VCaP (cell line): ENCODE measurements around the gene ABCG4.
"Not testable (repeated sequence)": the region's sequence is repeated elsewhere in the genome, so short reads cannot be mapped to it uniquely, and the experiment has no call there.

ENCODE experiments used
- H3K27ac ChIP-seq: fragments of 450-650 bp; 2 replicates; pipeline ENCODE4 v1.5.1; 2017
- CTCF ChIP-seq: fragments of 450-650 bp; conservative IDR thresholded peaks from 2 replicates; pipeline ENCODE4 v1.5.1; 2017; ENCODE audit warnings: mild to moderate bottlenecking, moderate library complexity

ABCG4 gene

GRCh38 chr11:119130662-119131061, 18.2 kb upstream of the ABCG4 start:
- H3K27ac ChIP-seq: no peak overlapping the region
- no peak for TF ChIP-seq CTCF

GRCh38 chr11:119134389-119134978, 14.4 kb upstream of the ABCG4 start:
- peak; percentile 77 for TF ChIP-seq CTCF
- H3K27ac ChIP-seq: no peak overlapping the region

GRCh38 chr11:119139276-119139675, 9.6 kb upstream of the ABCG4 start:
- not testable (repeated sequence) for H3K27ac ChIP-seq

- peak; percentile 79 for TF ChIP-seq CTCF
- no peak overlapping the region for H3K27ac ChIP-seq
These were observed 3.9 kb upstream of the ABCG4 start for GRCh38 chr11:119144825-119145486.

GRCh38 chr11:119145551-119145950, 3.3 kb upstream of the ABCG4 start:
- no peak for TF ChIP-seq CTCF
- no peak overlapping the region for H3K27ac ChIP-seq

GRCh38 chr11:119147604-119148333, 1.1 kb upstream of the ABCG4 start:
- no peak for TF ChIP-seq CTCF

GRCh38 chr11:119148720-119149017, 183 bp upstream of the ABCG4 start:
- H3K27ac ChIP-seq: peak overlapping the region; percentile 47; the same call in 1 of the 2 replicates
- no peak for TF ChIP-seq CTCF

More at GRCh38 chr11:119147604-119148333, 1.1 kb upstream of the ABCG4 start:
- no peak overlapping the region for H3K27ac ChIP-seq

- H3K27ac ChIP-seq: no peak overlapping the region
- TF ChIP-seq CTCF: no peak
These were observed 979 bp downstream of the ABCG4 start for GRCh38 chr11:119149786-119150275.
